ENCODE measurements around the gene RANBP9. TPM values are rescaled to one million over a fixed set of nuclear protein-coding genes. Genes with fewer than 3 reads are reported as not detected.

The RANBP9 gene
- total RNA-seq, 6 experiments from 2014 or later: 14.1 to 17.9 (median 15.9) TPM

- no peak for ATAC-seq
- Histone ChIP-seq H3K36me3 (peaks cover 0 to 56% (median 6%) of the 10 kb centered on the region in 4 donors), H3K27me3 (no peaks in the 10 kb centered on the region), H3K9me3 (no peaks in the 10 kb centered on the region), H3K4me3 (no peak overlapping the region), H3K27ac (no peak overlapping the region), H3K4me1 (peaks cover 0 to 7% (median 3%) of the 10 kb centered on the region in 4 donors)
- intact Hi-C loops (cut with DNase I): no loop called here
- DNase-seq: no peak
- 91% methylated on average over 6 of the region's 9 CpGs for WGBS (ENCODE audit: insufficient coverage, low coverage, low lambda C conversion rate, missing lambda C conversion rate)
- TF ChIP-seq CTCF (IDR thresholded peaks at IDR 0.05): no peak
- no peak for TF ChIP-seq POLR2A (IDR thresholded peaks at IDR 0.05)
These were observed 121.8 kb downstream of the RANBP9 start for GRCh38 chr6:13589801-13590200.

GRCh38 chr6:13586603-13587542, 124.8 kb downstream of the RANBP9 start:
- 96% methylated on average over 4 of the region's 7 CpGs for WGBS (ENCODE audit: insufficient coverage, low coverage, low lambda C conversion rate, missing lambda C conversion rate)
- H3K36me3 ChIP-seq: peaks cover 0 to 37% (median 2%) of the 10 kb centered on the region in 4 donors
- intact Hi-C loops (cut with DNase I): no loop called here

GRCh38 chr6:13581700-13582229, 129.9 kb downstream of the RANBP9 start:
- H3K27ac ChIP-seq: no peak overlapping the region
- intact Hi-C loops (cut with DNase I): no loop called here
- DNase-seq (no peak), ATAC-seq (peak in 3 of 4 donors; percentile 19 to 34 (median 21))
- H3K4me3 ChIP-seq: no peak overlapping the region
- no peaks in the 10 kb centered on the region for H3K9me3 ChIP-seq
- 83% methylated on average over 8 of the region's 9 CpGs for WGBS (ENCODE audit: insufficient coverage, low coverage, low lambda C conversion rate, missing lambda C conversion rate)
- peaks cover 0 to 11% (median 5%) of the 10 kb centered on the region in 4 donors for H3K36me3 ChIP-seq
- H3K4me1 ChIP-seq: peaks cover 0 to 5% (median 0%) of the 10 kb centered on the region in 4 donors
- no peak for TF ChIP-seq POLR2A (IDR thresholded peaks at IDR 0.05)
- TF ChIP-seq CTCF (IDR thresholded peaks at IDR 0.05): no peak
- no peaks in the 10 kb centered on the region for H3K27me3 ChIP-seq

More at GRCh38 chr6:13586603-13587542, 124.8 kb downstream of the RANBP9 start:
- DNase-seq (no peak), ATAC-seq (no peak)
- no peak for TF ChIP-seq CTCF (IDR thresholded peaks at IDR 0.05)
- no peak for TF ChIP-seq POLR2A (IDR thresholded peaks at IDR 0.05)
- H3K4me1 ChIP-seq: peaks cover 0 to 7% (median 3%) of the 10 kb centered on the region in 4 donors
- no peaks in the 10 kb centered on the region for H3K27me3 ChIP-seq
- H3K9me3 ChIP-seq: no peaks in the 10 kb centered on the region
- no peak overlapping the region for H3K4me3 ChIP-seq
- no peak overlapping the region for H3K27ac ChIP-seq

DNA sequence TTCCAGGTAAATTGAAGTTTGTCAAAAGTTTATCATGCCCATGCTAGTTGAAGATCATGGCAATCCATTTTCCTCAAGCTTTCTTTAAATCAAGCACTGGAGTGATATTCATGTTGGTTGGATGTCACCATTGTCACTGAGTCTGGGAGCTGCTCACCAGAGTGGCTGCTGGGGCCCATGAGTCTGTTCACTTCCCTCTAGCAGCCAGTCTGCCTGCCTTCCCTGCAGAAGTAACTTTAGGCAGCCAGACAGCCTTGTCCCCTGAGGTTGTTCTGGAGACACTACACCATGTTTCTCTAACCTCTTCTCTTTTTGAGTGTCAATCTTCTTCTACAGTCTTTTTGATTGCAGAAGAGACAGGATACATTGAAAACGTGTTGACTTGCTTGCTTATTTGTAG, 131.7 kb downstream of the RANBP9 start:
- no peaks in the 10 kb centered on the region for H3K9me3 ChIP-seq
- WGBS (ENCODE audit: insufficient coverage, low coverage, low lambda C conversion rate, missing lambda C conversion rate): 45% methylated on average over 1 of the region's 1 CpG
- intact Hi-C loops (cut with DNase I): loop anchor here in 1 of 2 donors (10.0 kb wide), 1 partner anchor 95 kb away; the partner anchor contains the start of gene GFOD1
- ATAC-seq (no peak), DNase-seq (no peak)
- TF ChIP-seq POLR2A (IDR thresholded peaks at IDR 0.05): no peak
- TF ChIP-seq CTCF (IDR thresholded peaks at IDR 0.05): no peak
- no peak overlapping the region for H3K27ac ChIP-seq
- no peak overlapping the region for H3K4me3 ChIP-seq
- peaks cover 0 to 9% (median 3%) of the 10 kb centered on the region in 4 donors for H3K36me3 ChIP-seq
- H3K27me3 ChIP-seq: no peaks in the 10 kb centered on the region
- peaks cover 0 to 20% (median 5%) of the 10 kb centered on the region in 4 donors for H3K4me1 ChIP-seq

All from right lobe of liver (tissue), 6 donors.